Activated naive CD8-positive, alpha-beta T cell treated with anti-CD3 and anti-CD28 coated beads, Interleukin-2, amount 50 U/mL, for 24 hours (primary cell): Measurements from ENCODE around the gene ADGRG3.

Experiments used
- ATAC-seq: fragments of 150-1000 bp; cut with Tn5 transposase; one replicate; pipeline ENCODE4 v1.10.0; 2021
- DNase-seq: peaks from one replicate; pipeline ENCODE4 v3.0.0; 2021
- H3K27ac Mint-ChIP-seq: one replicate; pipeline ENCODE4 v1.8.0; 2021; ENCODE audit warnings: mild to moderate bottlenecking, mixed read lengths
- H3K27me3 Mint-ChIP-seq: one replicate; pipeline ENCODE4 v1.8.0; 2021; ENCODE audit warnings: mixed read lengths
- H3K36me3 Mint-ChIP-seq: one replicate; pipeline ENCODE4 v1.8.0; 2021; ENCODE audit warnings: low read depth, mixed read lengths
- H3K4me1 Mint-ChIP-seq: one replicate; pipeline ENCODE4 v1.8.0; 2021; ENCODE audit warnings: mixed read lengths
- H3K4me3 Mint-ChIP-seq: one replicate; pipeline ENCODE4 v1.8.0; 2021; ENCODE audit warnings: mild to moderate bottlenecking, moderate library complexity, mixed read lengths
- H3K9me3 Mint-ChIP-seq: one replicate; pipeline ENCODE4 v1.8.0; 2021; ENCODE audit warnings: mixed read lengths

The ADGRG3 gene

GRCh38 chr16:57648581-57649442 lies 19.3 kb upstream of the ADGRG3 start:
- Mint-ChIP-seq H3K9me3 (no peaks in the 10 kb centered on the region), H3K4me3 (peak overlapping the region; percentile 39), H3K4me1 (peaks cover 33% of the 10 kb centered on the region), H3K27ac (peak overlapping the region; percentile 70), H3K36me3 (peaks cover 2% of the 10 kb centered on the region), H3K27me3 (no peaks in the 10 kb centered on the region)
- peak; percentile 89 for DNase-seq
- peak; percentile 56 for ATAC-seq

GRCh38 chr16:57649443-57649751 lies 18.7 kb upstream of the ADGRG3 start:
- Mint-ChIP-seq H3K27me3 (no peaks in the 10 kb centered on the region), H3K36me3 (peaks cover 2% of the 10 kb centered on the region), H3K27ac (no peak overlapping the region), H3K9me3 (no peaks in the 10 kb centered on the region), H3K4me3 (no peak overlapping the region), H3K4me1 (peaks cover 33% of the 10 kb centered on the region)
- DNase-seq, result no peak
- no peak for ATAC-seq

- Mint-ChIP-seq H3K4me1 (peaks cover 33% of the 10 kb centered on the region), H3K4me3 (no peak overlapping the region), H3K27me3 (no peaks in the 10 kb centered on the region), H3K36me3 (peaks cover 2% of the 10 kb centered on the region), H3K27ac (no peak overlapping the region), H3K9me3 (no peaks in the 10 kb centered on the region)
- no peak for ATAC-seq
- no peak for DNase-seq
These were observed 18.3 kb upstream of the ADGRG3 start for GRCh38 chr16:57649846-57650245.

- no peaks in the 10 kb centered on the region for H3K9me3 Mint-ChIP-seq
- no peak for ATAC-seq
- H3K4me1 Mint-ChIP-seq, result peaks cover 31% of the 10 kb centered on the region
- no peak for DNase-seq
- no peak overlapping the region for H3K4me3 Mint-ChIP-seq
- peaks cover 2% of the 10 kb centered on the region for H3K36me3 Mint-ChIP-seq
- no peaks in the 10 kb centered on the region for H3K27me3 Mint-ChIP-seq
- H3K27ac Mint-ChIP-seq, result peak overlapping the region; percentile 9
These were observed 16.5 kb upstream of the ADGRG3 start for GRCh38 chr16:57651344-57652333.

- Mint-ChIP-seq H3K4me3 (no peak overlapping the region), H3K4me1 (peaks cover 21% of the 10 kb centered on the region), H3K27me3 (no peaks in the 10 kb centered on the region), H3K36me3 (peaks cover 2% of the 10 kb centered on the region), H3K27ac (no peak overlapping the region), H3K9me3 (no peaks in the 10 kb centered on the region)
- no peak for DNase-seq
- no peak for ATAC-seq
These were observed 15.2 kb upstream of the ADGRG3 start for GRCh38 chr16:57652695-57653471.

- H3K27ac Mint-ChIP-seq, result no peak overlapping the region
- no peak for DNase-seq
- H3K27me3 Mint-ChIP-seq, result no peaks in the 10 kb centered on the region
- H3K4me1 Mint-ChIP-seq, result peaks cover 11% of the 10 kb centered on the region
- no peak overlapping the region for H3K4me3 Mint-ChIP-seq
- H3K9me3 Mint-ChIP-seq, result no peaks in the 10 kb centered on the region
- ATAC-seq, result no peak
- H3K36me3 Mint-ChIP-seq, result no peaks in the 10 kb centered on the region
These were observed 14.2 kb upstream of the ADGRG3 start for GRCh38 chr16:57653936-57654335.

- Mint-ChIP-seq H3K27ac (no peak overlapping the region), H3K9me3 (no peaks in the 10 kb centered on the region), H3K4me1 (peaks cover 7% of the 10 kb centered on the region), H3K27me3 (no peaks in the 10 kb centered on the region), H3K36me3 (no peaks in the 10 kb centered on the region), H3K4me3 (no peak overlapping the region)
- no peak for ATAC-seq
- no peak for DNase-seq
These were observed 11.7 kb upstream of the ADGRG3 start for GRCh38 chr16:57656342-57656955.

GRCh38 chr16:57657228-57657627 lies 10.9 kb upstream of the ADGRG3 start:
- H3K27ac Mint-ChIP-seq, result no peak overlapping the region
- H3K4me3 Mint-ChIP-seq, result no peak overlapping the region
- DNase-seq (no peak), ATAC-seq (no peak)
- no peaks in the 10 kb centered on the region for H3K9me3 Mint-ChIP-seq
- H3K36me3 Mint-ChIP-seq, result no peaks in the 10 kb centered on the region
- peaks cover 1% of the 10 kb centered on the region for H3K4me1 Mint-ChIP-seq
- H3K27me3 Mint-ChIP-seq, result no peaks in the 10 kb centered on the region

GRCh38 chr16:57658130-57658877 lies 9.8 kb upstream of the ADGRG3 start:
- no peaks in the 10 kb centered on the region for H3K9me3 Mint-ChIP-seq

GRCh38 chr16:57658878-57659674 lies 9.0 kb upstream of the ADGRG3 start:
- Mint-ChIP-seq H3K27me3 (no peaks in the 10 kb centered on the region), H3K4me3 (no peak overlapping the region), H3K27ac (no peak overlapping the region)

More at GRCh38 chr16:57658130-57658877, 9.8 kb upstream of the ADGRG3 start:
- H3K4me3 Mint-ChIP-seq, result no peak overlapping the region
- peaks cover 1% of the 10 kb centered on the region for H3K4me1 Mint-ChIP-seq
- H3K27ac Mint-ChIP-seq, result no peak overlapping the region
- ATAC-seq (no peak), DNase-seq (no peak)
- no peaks in the 10 kb centered on the region for H3K27me3 Mint-ChIP-seq
- H3K36me3 Mint-ChIP-seq, result no peaks in the 10 kb centered on the region

GRCh38 chr16:57660715-57661463 lies 7.2 kb upstream of the ADGRG3 start:
- ATAC-seq (no peak), DNase-seq (no peak)
- Mint-ChIP-seq H3K4me1 (peaks cover 1% of the 10 kb centered on the region), H3K27ac (no peak overlapping the region), H3K9me3 (no peaks in the 10 kb centered on the region), H3K4me3 (no peak overlapping the region), H3K27me3 (no peaks in the 10 kb centered on the region), H3K36me3 (no peaks in the 10 kb centered on the region)

More at GRCh38 chr16:57658878-57659674, 9.0 kb upstream of the ADGRG3 start:
- ATAC-seq (peak; percentile 23), DNase-seq (no peak)
- Mint-ChIP-seq H3K4me1 (peaks cover 1% of the 10 kb centered on the region), H3K36me3 (no peaks in the 10 kb centered on the region), H3K9me3 (no peaks in the 10 kb centered on the region)

- Mint-ChIP-seq H3K27me3 (no peaks in the 10 kb centered on the region), H3K4me3 (no peak overlapping the region), H3K4me1 (no peaks in the 10 kb centered on the region), H3K9me3 (no peaks in the 10 kb centered on the region), H3K27ac (no peak overlapping the region), H3K36me3 (no peaks in the 10 kb centered on the region)
- DNase-seq (no peak), ATAC-seq (no peak)
These were observed 6.6 kb upstream of the ADGRG3 start for GRCh38 chr16:57661510-57661909.
